ENCODE results near the gene MUSK. TPM values are rescaled to one million over a fixed set of nuclear protein-coding genes. Genes with fewer than 3 reads are reported as not detected.

The MUSK gene
- total and polyA plus RNA-seq, 2 of the 8 experiments (the other 6 are each of a cell fraction or from before 2014, with no cell fraction given) = not detected

DNA sequence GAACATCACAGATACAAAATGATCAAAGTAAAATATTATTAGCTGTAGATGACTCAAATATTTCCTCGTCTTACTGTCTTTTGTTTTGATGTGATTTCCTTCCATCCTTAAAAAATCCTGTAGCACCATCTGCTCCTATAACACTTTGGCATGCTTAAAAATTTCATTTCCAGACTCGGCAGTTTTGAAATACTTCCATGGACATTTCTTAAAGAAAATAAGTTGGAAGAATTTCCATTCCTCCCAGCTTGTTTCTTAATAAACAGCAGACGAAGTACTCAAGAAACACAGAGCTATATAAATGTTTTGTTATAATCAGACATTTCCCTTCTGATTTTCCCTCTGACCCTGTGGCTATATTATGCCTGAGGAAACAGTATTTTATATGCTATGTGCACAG is 47.9 kb upstream of the MUSK start:
- ChIA-PET CTCF (ENCODE audit: partially characterized antibody) (interaction anchor here (0.9 kb wide), 1 partner anchor 193 kb away, joined by 3 read pairs; no protein-coding TSS in a partner anchor), POLR2A (ENCODE audit: partially characterized antibody) (no interaction called here)
- no peak for DNase-seq (ENCODE audit: low read depth in 1 of 2, low spot score in 2 of 2)
- Histone ChIP-seq H2BK5ac (ENCODE audit: low read depth, low read length) (no peak overlapping the region), H3K36me3 (ENCODE audit: control insufficient read depth in 2 of 4, insufficient read depth in 4 of 4, low read length in 3 of 4) (no peaks in the 10 kb centered on the region), H2BK12ac (ENCODE audit: low read depth, low read length) (no peak overlapping the region), H3K27me3 (replicated peaks in 1 of 4; ENCODE audit: control insufficient read depth in 3 of 4, extremely low read depth in 1 of 4, insufficient read depth in 3 of 4, low read length in 3 of 4) (no peaks in the 10 kb centered on the region), H2BK20ac (ENCODE audit: low read length) (no peak overlapping the region), H3K4me3 (ENCODE audit: extremely low read depth in 1 of 4, insufficient read depth in 2 of 4, low read depth in 3 of 4, low read length in 4 of 4) (no peak overlapping the region), H4K20me1 (replicated peaks in 1 of 2; ENCODE audit: control insufficient read depth in 1 of 2, insufficient read depth in 2 of 2, low read length in 2 of 2) (no peaks in the 10 kb centered on the region), H3K23ac (ENCODE audit: insufficient read length) (no peak overlapping the region), H3K23me2 (ENCODE audit: low read depth, low read length) (no peaks in the 10 kb centered on the region), H4K5ac (ENCODE audit: insufficient read length, low read depth, low read length) (no peak overlapping the region), H4K8ac (ENCODE audit: extremely low read depth, insufficient read depth, low read length) (no peak overlapping the region), H3K18ac (ENCODE audit: extremely low read depth, low read length) (no peak overlapping the region), H2BK120ac (replicated peaks; ENCODE audit: low read depth, low read length) (no peak overlapping the region), H2AK5ac (ENCODE audit: low read depth, low read length) (no peak overlapping the region), H2AFZ (ENCODE audit: low read length) (no peak overlapping the region), H3K9ac (replicated peaks in 1 of 4; ENCODE audit: extremely low read depth in 1 of 4, low read depth in 3 of 4, low read length in 3 of 4) (no peak overlapping the region), H2BK15ac (ENCODE audit: low read length) (no peak overlapping the region), H3K56ac (replicated peaks; ENCODE audit: insufficient read length, low read depth, low read length) (no peak overlapping the region), H3K4me2 (ENCODE audit: insufficient read depth in 1 of 2, low read depth in 2 of 2, low read length in 2 of 2) (no peak overlapping the region), H3K79me2 (ENCODE audit: control insufficient read depth in 1 of 2, insufficient read depth in 2 of 2, low read length in 2 of 2) (no peaks in the 10 kb centered on the region), H3K9me3 (ENCODE audit: insufficient read depth in 2 of 2, low read depth in 1 of 2, low read length in 1 of 2) (no peaks in the 10 kb centered on the region), H3K14ac (ENCODE audit: insufficient read length) (no peak overlapping the region), H3K79me1 (ENCODE audit: low read depth, low read length) (no peaks in the 10 kb centered on the region), H4K91ac (replicated peaks; ENCODE audit: insufficient read length, low read length) (no peak overlapping the region), H3K27ac (ENCODE audit: low read depth, low read length) (no peak overlapping the region), H3K4ac (replicated peaks; ENCODE audit: insufficient read length, low read depth, low read length) (no peak overlapping the region), H3K4me1 (replicated peaks in 1 of 4; ENCODE audit: control insufficient read depth in 3 of 4, insufficient read depth in 4 of 4, low read length in 3 of 4) (no peaks in the 10 kb centered on the region)
- WGBS, 2 experiments (ENCODE audit: extremely low coverage in 1 of 2, insufficient coverage in 1 of 2, insufficient read length in 1 of 2, insufficient replicate concordance in 2 of 2, low coverage in 1 of 2, low lambda C conversion rate in 2 of 2, missing lambda C conversion rate in 1 of 2) = 87% methylated on average over 3 of the region's 3 CpGs; no CpG with 5 or more reads in 1 of the 2 experiments
- no peak for FAIRE-seq
- TF ChIP-seq TBP (IDR thresholded peaks at IDR 0.05; ENCODE audit: low read depth, low read length) (no peak), SIN3A (conservative IDR thresholded peaks at IDR 0.05 in 1 of 2, IDR thresholded peaks at IDR 0.05 in 1 of 2; ENCODE audit: low read depth in 1 of 2, low read length in 2 of 2) (no peak), PHF8 (conservative IDR thresholded peaks at IDR 0.05; ENCODE audit: low read depth, low read length) (no peak), SP1 (IDR thresholded peaks at IDR 0.05; ENCODE audit: low read depth, low read length) (no peak), BCL11A (IDR thresholded peaks at IDR 0.05; ENCODE audit: low read depth in 2 of 2, low read length in 2 of 2) (no peak), GTF2F1 (IDR thresholded peaks at IDR 0.05; ENCODE audit: borderline replicate concordance, low read depth, low read length) (no peak), POLR2AphosphoS5 (IDR thresholded peaks at IDR 0.05; ENCODE audit: low read depth, low read length) (no peak), EGR1 (IDR thresholded peaks at IDR 0.05; ENCODE audit: borderline replicate concordance, low read depth, low read length) (no peak), TAF7 (optimal IDR thresholded peaks at IDR 0.05; ENCODE audit: borderline replicate concordance, low read depth, low read length) (no peak), BACH1 (IDR thresholded peaks at IDR 0.05; ENCODE audit: low read length) (no peak)
- TF ChIP-seq, protein P1, sequence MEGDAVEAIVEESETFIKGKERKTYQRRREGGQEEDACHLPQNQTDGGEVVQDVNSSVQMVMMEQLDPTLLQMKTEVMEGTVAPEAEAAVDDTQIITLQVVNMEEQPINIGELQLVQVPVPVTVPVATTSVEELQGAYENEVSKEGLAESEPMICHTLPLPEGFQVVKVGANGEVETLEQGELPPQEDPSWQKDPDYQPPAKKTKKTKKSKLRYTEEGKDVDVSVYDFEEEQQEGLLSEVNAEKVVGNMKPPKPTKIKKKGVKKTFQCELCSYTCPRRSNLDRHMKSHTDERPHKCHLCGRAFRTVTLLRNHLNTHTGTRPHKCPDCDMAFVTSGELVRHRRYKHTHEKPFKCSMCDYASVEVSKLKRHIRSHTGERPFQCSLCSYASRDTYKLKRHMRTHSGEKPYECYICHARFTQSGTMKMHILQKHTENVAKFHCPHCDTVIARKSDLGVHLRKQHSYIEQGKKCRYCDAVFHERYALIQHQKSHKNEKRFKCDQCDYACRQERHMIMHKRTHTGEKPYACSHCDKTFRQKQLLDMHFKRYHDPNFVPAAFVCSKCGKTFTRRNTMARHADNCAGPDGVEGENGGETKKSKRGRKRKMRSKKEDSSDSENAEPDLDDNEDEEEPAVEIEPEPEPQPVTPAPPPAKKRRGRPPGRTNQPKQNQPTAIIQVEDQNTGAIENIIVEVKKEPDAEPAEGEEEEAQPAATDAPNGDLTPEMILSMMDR (IDR thresholded peaks at IDR 0.05; ENCODE audit: control extremely low read depth in 1 of 3, insufficient read depth in 1 of 3, low read depth in 1 of 3, low read length in 3 of 3) = no peak
- TF ChIP-seq, protein P2, sequence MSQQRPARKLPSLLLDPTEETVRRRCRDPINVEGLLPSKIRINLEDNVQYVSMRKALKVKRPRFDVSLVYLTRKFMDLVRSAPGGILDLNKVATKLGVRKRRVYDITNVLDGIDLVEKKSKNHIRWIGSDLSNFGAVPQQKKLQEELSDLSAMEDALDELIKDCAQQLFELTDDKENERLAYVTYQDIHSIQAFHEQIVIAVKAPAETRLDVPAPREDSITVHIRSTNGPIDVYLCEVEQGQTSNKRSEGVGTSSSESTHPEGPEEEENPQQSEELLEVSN (IDR thresholded peaks at IDR 0.05) = no peak
